VCaP (cell line): ENCODE results near the gene CLASRP.

Experiments
- H3K27ac ChIP-seq: fragments of 450-650 bp; 2 replicates; pipeline ENCODE4 v1.5.1; 2017
- CTCF ChIP-seq: fragments of 450-650 bp; conservative IDR thresholded peaks from 2 replicates; pipeline ENCODE4 v1.5.1; 2017; ENCODE audit warnings: mild to moderate bottlenecking, moderate library complexity

CLASRP gene

GRCh38 chr19:45041125-45041524 lies 2.3 kb downstream of the CLASRP start:
- no peak for TF ChIP-seq CTCF
- H3K27ac ChIP-seq = peak overlapping the region; percentile 98; the same call in 1 of the 2 replicates

GRCh38 chr19:45045671-45046353 lies 7.0 kb downstream of the CLASRP start:
- TF ChIP-seq CTCF = no peak
- H3K27ac ChIP-seq = peak overlapping the region; percentile 81

GRCh38 chr19:45046355-45046754 lies 7.5 kb downstream of the CLASRP start:
- TF ChIP-seq CTCF = no peak

GRCh38 chr19:45047188-45047797 lies 8.4 kb downstream of the CLASRP start:
- no peak for TF ChIP-seq CTCF
- peak overlapping the region; percentile 81 for H3K27ac ChIP-seq

More at GRCh38 chr19:45046355-45046754, 7.5 kb downstream of the CLASRP start:
- peak overlapping the region; percentile 81 for H3K27ac ChIP-seq

GRCh38 chr19:45049073-45049736 lies 10.4 kb downstream of the CLASRP start:
- H3K27ac ChIP-seq = peak overlapping the region; percentile 42

GRCh38 chr19:45050036-45050435 lies 11.2 kb downstream of the CLASRP start:
- no peak for TF ChIP-seq CTCF
- H3K27ac ChIP-seq = peak overlapping the region; percentile 42

More at GRCh38 chr19:45049073-45049736, 10.4 kb downstream of the CLASRP start:
- TF ChIP-seq CTCF = no peak

- no peak for TF ChIP-seq CTCF
- H3K27ac ChIP-seq = peak overlapping the region; percentile 8; the same call in 1 of the 2 replicates
These were observed 13.2 kb downstream of the CLASRP start for GRCh38 chr19:45051929-45052579.
